Measurements from ENCODE around the gene SPOCK3. TPM values are rescaled to one million over a fixed set of nuclear protein-coding genes. Genes with fewer than 3 reads are reported as not detected.

Gene SPOCK3
- total RNA-seq, 4 donors from 2014 or later, result 0.16 to 0.58 (median 0.36) TPM; not detected in 1

DNA sequence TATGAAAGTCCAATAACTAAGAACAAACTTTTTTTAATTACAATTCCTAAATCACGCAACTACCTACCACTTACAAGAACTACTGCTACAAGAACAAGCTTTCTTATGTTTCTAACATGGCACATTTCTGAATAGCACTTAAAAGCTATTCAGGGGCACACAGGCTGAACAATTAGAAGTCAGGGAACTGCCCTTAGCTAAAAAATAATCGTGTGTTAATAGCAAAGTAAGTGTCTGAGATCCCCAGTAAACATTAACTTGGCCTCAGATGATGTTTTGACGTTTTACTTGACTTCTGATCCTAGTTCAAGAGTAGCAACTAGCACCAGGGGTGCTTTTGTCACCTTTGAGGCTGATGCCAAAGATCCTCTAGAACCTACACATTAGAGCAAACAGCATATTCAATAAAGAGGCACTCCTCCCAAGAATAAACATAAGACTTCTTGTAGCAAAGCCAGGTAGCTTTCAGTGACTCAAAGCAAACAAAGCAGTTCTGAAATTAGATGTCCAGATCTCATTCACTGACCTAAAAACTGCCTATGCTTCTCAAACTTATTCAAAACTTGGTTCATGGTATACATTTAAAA, 16.2 kb downstream of the SPOCK3 start:
- intact Hi-C loops (cut with DNase I; ENCODE audit: low total_unique reads) (no loop called here), in situ Hi-C loops (cut with MboI; ENCODE audit: low sequenced_read_pairs in 4 of 4) (no loop called here)
- Histone ChIP-seq H3K36me3 (no peaks in the 10 kb centered on the region), H3K9me3 (peaks cover 0 to 3% (median 0%) of the 10 kb centered on the region in 3 donors), H3K4me1 (peaks cover 0 to 11% of the 10 kb centered on the region in 2 donors), H3K4me3 (no peak overlapping the region), H3K27ac (no peak overlapping the region), H3K27me3 (no peaks in the 10 kb centered on the region)
- DNase-seq (no peak), ATAC-seq (no peak)
- TF ChIP-seq POLR2A (IDR thresholded peaks at IDR 0.05), result no peak
- TF ChIP-seq, protein P1, sequence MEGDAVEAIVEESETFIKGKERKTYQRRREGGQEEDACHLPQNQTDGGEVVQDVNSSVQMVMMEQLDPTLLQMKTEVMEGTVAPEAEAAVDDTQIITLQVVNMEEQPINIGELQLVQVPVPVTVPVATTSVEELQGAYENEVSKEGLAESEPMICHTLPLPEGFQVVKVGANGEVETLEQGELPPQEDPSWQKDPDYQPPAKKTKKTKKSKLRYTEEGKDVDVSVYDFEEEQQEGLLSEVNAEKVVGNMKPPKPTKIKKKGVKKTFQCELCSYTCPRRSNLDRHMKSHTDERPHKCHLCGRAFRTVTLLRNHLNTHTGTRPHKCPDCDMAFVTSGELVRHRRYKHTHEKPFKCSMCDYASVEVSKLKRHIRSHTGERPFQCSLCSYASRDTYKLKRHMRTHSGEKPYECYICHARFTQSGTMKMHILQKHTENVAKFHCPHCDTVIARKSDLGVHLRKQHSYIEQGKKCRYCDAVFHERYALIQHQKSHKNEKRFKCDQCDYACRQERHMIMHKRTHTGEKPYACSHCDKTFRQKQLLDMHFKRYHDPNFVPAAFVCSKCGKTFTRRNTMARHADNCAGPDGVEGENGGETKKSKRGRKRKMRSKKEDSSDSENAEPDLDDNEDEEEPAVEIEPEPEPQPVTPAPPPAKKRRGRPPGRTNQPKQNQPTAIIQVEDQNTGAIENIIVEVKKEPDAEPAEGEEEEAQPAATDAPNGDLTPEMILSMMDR (IDR thresholded peaks at IDR 0.05 in 4 of 5, conservative IDR thresholded peaks at IDR 0.05 in 1 of 5), result no peak

- no peaks in the 10 kb centered on the region for H3K27me3 ChIP-seq
- no peaks in the 10 kb centered on the region for H3K9me3 ChIP-seq
- in situ Hi-C loops (cut with MboI; ENCODE audit: low sequenced_read_pairs in 4 of 4) (no loop called here), intact Hi-C loops (cut with DNase I; ENCODE audit: low total_unique reads) (no loop called here)
- no peaks in the 10 kb centered on the region for H3K36me3 ChIP-seq
- H3K27ac ChIP-seq, result no peak overlapping the region
- peaks cover 0 to 11% of the 10 kb centered on the region in 2 donors for H3K4me1 ChIP-seq
- TF ChIP-seq, protein P1 (IDR thresholded peaks at IDR 0.05 in 4 of 5, conservative IDR thresholded peaks at IDR 0.05 in 1 of 5), result no peak
- no peak for TF ChIP-seq POLR2A (IDR thresholded peaks at IDR 0.05)
- no peak for DNase-seq
- no peak overlapping the region for H3K4me3 ChIP-seq
- ATAC-seq, result no peak
These were observed 17.5 kb downstream of the SPOCK3 start for GRCh38 chr4:167216783-167217182.

DNA sequence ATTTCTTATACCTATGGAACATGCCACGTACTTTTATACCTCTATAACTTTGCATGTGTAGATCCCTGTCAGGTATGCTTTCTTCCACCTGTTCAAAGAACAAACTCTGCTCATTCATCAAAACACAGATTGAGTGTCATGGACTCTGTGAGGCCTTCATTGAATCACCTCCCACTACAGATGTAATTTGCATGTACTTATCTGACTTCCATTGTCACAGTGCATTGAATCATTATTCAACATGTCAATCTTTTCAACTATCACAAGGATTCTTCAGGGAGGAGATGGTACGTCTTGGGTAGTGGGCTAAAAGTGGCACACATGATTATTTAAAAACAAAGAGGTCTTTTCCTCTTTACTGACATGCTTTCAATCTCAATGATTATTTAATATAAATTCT, 24.1 kb downstream of the SPOCK3 start:
- no peak overlapping the region for H3K4me3 ChIP-seq
- H3K27ac ChIP-seq, result no peak overlapping the region
- no peak for TF ChIP-seq POLR2A (IDR thresholded peaks at IDR 0.05)
- TF ChIP-seq, protein P1 (IDR thresholded peaks at IDR 0.05 in 4 of 5, conservative IDR thresholded peaks at IDR 0.05 in 1 of 5), result no peak
- intact Hi-C loops (cut with DNase I; ENCODE audit: low total_unique reads) (no loop called here), in situ Hi-C loops (cut with MboI; ENCODE audit: low sequenced_read_pairs in 4 of 4) (no loop called here)
- H3K9me3 ChIP-seq, result no peaks in the 10 kb centered on the region
- ATAC-seq, result no peak
- no peaks in the 10 kb centered on the region for H3K36me3 ChIP-seq
- no peak for DNase-seq
- H3K27me3 ChIP-seq, result no peaks in the 10 kb centered on the region
- no peaks in the 10 kb centered on the region for H3K4me1 ChIP-seq

DNA sequence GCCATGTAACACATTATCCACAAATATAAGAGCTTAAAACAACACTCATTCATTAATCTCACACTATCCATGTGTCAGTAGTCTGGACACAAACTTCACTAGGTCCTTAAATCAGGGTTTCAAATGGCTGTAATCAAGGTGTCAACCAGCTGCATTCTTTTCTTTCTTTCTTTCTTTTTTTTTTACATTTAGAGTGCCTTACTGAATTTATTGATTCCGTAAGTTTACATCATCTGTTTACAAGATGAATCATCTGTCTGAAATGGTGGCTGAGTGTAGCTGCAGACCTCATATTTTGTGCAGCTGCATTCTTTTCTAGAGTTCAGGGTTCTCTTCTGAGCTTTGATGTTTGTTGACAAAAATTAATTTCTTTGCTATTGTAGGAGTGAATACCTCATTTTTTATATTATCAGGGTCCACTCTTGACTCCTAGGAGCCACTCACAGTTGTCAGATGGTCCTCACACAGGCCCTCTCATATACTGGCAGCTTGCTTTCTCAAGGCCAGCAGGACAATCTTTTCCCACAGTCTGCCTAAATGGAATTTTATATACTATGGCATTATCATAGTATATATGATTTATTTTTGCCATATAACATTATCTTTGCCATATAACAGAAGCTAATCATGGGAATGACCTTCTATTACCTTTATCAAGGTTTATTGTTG, 37.8 kb downstream of the SPOCK3 start:
- no peak overlapping the region for H3K27ac ChIP-seq
- in situ Hi-C loops (cut with MboI; ENCODE audit: low sequenced_read_pairs in 4 of 4) (no loop called here), intact Hi-C loops (cut with DNase I; ENCODE audit: low total_unique reads) (no loop called here)
- no peaks in the 10 kb centered on the region for H3K9me3 ChIP-seq
- no peaks in the 10 kb centered on the region for H3K36me3 ChIP-seq
- H3K27me3 ChIP-seq, result no peaks in the 10 kb centered on the region
- no peaks in the 10 kb centered on the region for H3K4me1 ChIP-seq
- no peak for TF ChIP-seq POLR2A (IDR thresholded peaks at IDR 0.05)
- TF ChIP-seq, protein P1 (IDR thresholded peaks at IDR 0.05 in 4 of 5, conservative IDR thresholded peaks at IDR 0.05 in 1 of 5), result no peak
- no peak for DNase-seq
- no peak for ATAC-seq
- no peak overlapping the region for H3K4me3 ChIP-seq
